LNCaP clone FGC (cell line): ENCODE measurements around the gene PSMB9.

Source experiments
- DNase-seq: peaks from one replicate; pipeline ENCODE4 v3.0.0-alpha.2; 2011; ENCODE audit warnings: low read depth
- H3K4me3 ChIP-seq: 2 replicates; pipeline ENCODE4 v1.5.1; 2011; ENCODE audit warnings: mild to moderate bottlenecking, low read depth, low read length, control low read depth
- CTCF ChIP-seq: IDR thresholded peaks from 2 replicates; pipeline ENCODE4 v1.5.1; 2012; ENCODE audit warnings: mild to moderate bottlenecking; ENCODE audit not compliant: control insufficient read depth, insufficient read depth; ENCODE audit errors: extremely low read depth

The PSMB9 gene

GRCh38 chr6:32816746-32817204 is 37.2 kb upstream of the PSMB9 start, which contains the start of gene HLA-DOB:
HLA-DOB (minus strand) TSS chr6:32817002; CDS start chr6:32816951, 51 bp downstream.
- no peak for DNase-seq
- H3K4me3 ChIP-seq, result no peak within 1 kb of the TSS
- TF ChIP-seq CTCF, result no peak

GRCh38 chr6:32818867-32819266 is 35.1 kb upstream of the PSMB9 start:
- no peak overlapping the region for H3K4me3 ChIP-seq
- no peak for TF ChIP-seq CTCF
- DNase-seq, result no peak

- TF ChIP-seq CTCF, result no peak
- no peak overlapping the region for H3K4me3 ChIP-seq
- DNase-seq, result no peak
Observed at GRCh38 chr6:32819729-32820128, 34.3 kb upstream of the PSMB9 start.

GRCh38 chr6:32825966-32826365 is 28.0 kb upstream of the PSMB9 start:
- peak; percentile 64 for TF ChIP-seq CTCF
- no peak for DNase-seq
- H3K4me3 ChIP-seq, result no peak overlapping the region

- no peak for DNase-seq
- H3K4me3 ChIP-seq, result no peak overlapping the region
- no peak for TF ChIP-seq CTCF
Observed at GRCh38 chr6:32827025-32827424, 27.0 kb upstream of the PSMB9 start.

- H3K4me3 ChIP-seq, result no peak overlapping the region
- no peak for DNase-seq
- no peak for TF ChIP-seq CTCF
Observed at GRCh38 chr6:32829495-32829894, 24.5 kb upstream of the PSMB9 start.

- TF ChIP-seq CTCF, result no peak
- H3K4me3 ChIP-seq, result no peak overlapping the region
- no peak for DNase-seq
Observed at GRCh38 chr6:32830017-32830416, 24.0 kb upstream of the PSMB9 start.
